CD1c-positive myeloid dendritic cell (primary cell): Measurements from ENCODE around the gene SLC15A3.

ENCODE experiments used
- DNase-seq: peaks from one replicate; pipeline ENCODE4 v3.0.0-alpha.2; 2016; ENCODE audit errors: extremely low spot score

SLC15A3 gene

DNA sequence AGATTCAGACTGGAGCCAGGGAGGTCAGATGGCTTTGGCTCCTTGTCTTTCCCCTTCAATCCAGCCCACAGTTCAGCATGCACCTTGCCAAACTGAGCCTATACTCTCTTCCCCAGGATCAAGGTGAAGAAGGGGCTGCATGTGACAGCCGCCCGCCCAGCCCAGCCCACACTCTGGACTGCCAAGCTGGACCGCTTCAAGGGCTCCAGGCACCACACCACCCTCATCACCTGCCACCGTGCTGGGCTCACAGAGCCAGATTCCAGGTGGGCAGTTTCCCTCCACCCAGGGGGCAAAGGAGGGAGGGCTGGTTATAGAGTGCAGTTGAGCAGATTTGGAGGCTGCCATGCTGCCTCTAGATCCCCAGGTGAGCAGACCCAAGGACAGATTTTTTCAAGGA lies 21.6 kb downstream of the SLC15A3 start:
- DNase-seq: no peak

GRCh38 chr11:60929764-60930163 lies 22.2 kb downstream of the SLC15A3 start:
- no peak for DNase-seq

DNA sequence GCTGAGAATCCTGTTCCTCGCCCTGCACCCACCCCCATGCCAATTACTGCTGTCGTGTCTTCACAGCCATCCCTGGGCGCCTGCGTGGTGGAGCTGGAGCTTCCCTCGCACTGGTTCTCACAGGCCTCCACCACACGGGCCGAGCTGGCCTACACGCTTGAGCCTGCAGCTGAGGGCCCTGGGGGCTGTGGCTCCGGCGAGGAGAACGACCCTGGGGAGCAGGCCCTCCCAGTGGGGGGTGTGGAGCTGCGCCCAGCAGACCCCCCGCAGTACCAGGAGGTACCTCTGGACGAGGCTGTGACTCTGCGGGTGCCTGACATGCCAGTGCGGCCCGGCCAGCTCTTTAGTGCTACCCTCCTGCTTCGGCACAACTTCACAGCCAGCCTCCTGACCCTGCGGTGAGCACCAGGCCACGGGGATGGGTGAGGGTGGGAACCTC lies 23.4 kb downstream of the SLC15A3 start:
- DNase-seq: no peak

DNA sequence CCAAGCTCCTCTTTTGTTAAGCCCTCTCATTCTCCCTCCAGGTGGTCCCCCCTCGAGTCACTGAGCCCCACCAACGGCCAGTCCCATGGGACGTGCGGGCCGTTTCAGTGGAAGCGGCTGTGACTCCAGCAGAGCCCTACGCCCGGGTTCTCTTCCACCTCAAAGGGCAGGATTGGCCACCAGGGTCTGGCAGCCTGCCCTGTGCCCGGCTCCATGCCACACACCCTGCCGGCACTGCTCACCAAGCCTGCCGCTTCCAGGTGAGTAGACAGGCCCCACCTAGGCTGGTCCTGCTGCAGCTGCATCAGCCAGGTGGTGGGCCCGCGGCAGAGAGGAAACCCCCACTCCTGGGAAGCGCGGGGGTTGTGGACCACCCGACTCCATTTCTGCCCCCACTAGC lies 24.4 kb downstream of the SLC15A3 start:
- DNase-seq: no peak

DNA sequence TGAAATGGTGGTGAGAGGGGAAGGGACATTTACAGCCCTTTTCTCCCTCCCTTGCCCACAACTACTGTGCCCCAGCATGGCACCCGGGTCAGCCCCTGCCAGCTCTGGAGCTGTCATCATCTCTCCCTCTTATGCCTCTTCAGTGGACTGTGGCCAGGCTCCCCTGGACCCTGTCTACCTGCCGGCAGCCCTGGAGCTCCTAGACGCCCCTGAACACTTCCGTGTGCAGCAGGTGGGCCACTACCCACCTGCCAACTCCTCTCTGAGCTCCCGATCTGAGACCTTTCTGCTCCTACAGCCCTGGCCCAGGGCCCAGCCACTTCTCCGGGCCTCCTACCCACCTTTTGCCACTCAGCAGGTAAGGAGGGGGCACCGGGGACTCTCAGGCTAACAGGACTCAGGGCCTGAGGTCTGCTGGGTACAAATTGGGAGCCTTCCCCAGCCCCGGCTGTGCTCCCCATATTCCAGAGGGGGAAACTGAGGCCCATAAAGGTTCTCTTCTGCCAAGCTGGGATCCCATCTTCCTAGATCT lies 24.8 kb downstream of the SLC15A3 start:
- DNase-seq: no peak

- no peak for DNase-seq
These were observed 25.5 kb downstream of the SLC15A3 start for GRCh38 chr11:60926500-60926899.

- peak; percentile 67 for DNase-seq
These were observed 26.1 kb downstream of the SLC15A3 start for GRCh38 chr11:60925868-60926267.

- no peak for DNase-seq
These were observed 26.8 kb downstream of the SLC15A3 start for GRCh38 chr11:60924906-60925853.

DNA sequence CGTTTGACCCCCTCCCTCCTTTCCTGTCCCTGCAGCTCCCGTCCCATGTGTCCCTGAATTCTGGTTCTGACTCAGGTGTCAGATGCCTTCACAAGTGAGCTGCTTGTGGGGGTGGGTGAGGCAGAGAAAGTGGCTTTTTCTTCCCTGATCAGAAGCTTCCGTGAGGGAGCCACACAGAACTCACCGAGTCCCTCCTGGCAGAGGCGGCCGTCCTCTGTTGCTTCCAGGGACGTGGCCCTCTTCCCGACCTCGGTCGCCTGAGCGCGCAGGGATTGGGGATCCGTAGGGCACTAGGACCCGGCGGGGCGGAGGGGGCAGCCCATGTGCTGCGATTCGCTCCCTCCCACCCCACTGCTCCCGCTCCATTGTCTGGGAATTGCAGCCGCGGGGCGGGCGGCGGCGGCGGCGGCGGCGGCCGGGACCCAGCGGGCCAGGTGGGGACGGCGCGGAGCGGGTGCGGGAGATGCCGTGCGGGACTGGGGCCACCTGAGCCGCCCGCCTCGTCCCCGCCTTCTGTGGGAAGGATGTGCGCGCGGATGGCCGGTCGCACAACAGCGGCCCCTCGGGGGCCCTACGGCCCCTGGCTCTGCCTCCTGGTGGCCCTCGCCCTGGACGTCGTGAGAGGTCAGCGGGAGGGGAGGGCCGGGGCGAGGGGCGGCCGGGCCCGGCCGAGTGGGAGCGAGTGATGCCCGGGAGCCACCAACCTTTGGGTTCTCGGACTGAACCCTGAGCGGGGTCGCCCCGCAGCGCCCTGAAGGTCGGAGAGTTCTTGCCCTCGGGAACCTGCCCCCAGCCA lies 27.7 kb downstream of the SLC15A3 start, which contains the start of gene TMEM132A:
TSS of gene TMEM132A (plus strand) at position 351 of the 796 bp plus-strand sequence. CDS start at position 525, 174 bp downstream.
- DNase-seq: peak; percentile 29

DNA sequence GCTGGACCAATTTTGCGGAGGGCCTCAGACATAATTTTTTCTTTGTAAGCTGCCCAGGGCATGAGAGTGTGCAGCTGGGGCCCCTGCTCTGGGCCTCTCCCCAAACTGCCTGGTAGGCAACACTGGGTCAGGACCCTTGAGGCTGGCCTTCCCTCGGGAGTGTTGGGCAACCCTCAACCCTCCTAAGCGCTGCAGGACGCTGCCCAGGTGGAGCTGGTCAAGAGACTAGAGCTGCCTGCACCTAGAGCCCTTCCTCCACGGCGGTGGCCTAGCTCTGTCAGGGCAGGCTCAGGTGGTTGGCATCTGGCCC lies 28.2 kb downstream of the SLC15A3 start:
- DNase-seq: no peak

DNA sequence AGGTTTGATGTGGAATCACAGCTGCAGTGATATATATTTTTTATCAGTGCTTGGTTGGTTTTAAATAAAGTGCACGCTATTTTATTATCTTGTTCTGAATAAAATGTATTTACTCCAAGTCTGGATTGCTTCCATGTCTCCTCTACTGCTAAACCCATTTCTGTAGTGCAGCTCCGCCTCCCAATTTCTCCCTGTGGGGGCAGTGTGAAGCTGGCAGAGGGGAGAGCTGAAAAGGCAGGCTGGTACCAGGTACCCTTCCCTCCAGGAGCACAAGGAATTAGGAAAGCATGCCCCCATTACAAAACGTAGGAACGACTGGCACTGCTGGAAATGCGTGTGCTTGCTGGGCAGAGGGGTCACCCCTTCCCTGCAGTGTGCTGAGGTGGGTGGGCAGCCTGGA lies 28.6 kb downstream of the SLC15A3 start:
- DNase-seq: no peak

GRCh38 chr11:60922906-60923305 lies 29.1 kb downstream of the SLC15A3 start:
- no peak for DNase-seq

DNA sequence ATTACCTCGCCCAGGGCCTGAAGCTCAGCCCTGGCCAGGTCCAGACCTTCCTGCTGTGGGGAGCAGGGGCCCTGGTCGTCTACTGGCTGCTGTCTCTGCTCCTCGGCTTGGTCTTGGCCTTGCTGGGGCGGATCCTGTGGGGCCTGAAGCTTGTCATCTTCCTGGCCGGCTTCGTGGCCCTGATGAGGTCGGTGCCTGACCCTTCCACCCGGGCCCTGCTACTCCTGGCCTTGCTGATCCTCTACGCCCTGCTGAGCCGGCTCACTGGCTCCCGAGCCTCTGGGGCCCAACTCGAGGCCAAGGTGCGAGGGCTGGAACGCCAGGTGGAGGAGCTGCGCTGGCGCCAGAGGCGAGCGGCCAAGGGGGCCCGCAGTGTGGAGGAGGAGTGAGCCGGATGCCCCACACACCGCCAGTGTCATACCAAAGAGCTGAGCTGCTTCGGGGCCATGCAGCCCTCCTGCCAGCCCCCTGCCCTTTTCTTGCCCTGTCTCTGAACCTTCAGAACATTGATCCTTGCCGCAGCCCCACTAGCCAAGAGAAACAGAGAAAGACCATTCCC lies 30.1 kb downstream of the SLC15A3 start:
- DNase-seq: no peak

DNA sequence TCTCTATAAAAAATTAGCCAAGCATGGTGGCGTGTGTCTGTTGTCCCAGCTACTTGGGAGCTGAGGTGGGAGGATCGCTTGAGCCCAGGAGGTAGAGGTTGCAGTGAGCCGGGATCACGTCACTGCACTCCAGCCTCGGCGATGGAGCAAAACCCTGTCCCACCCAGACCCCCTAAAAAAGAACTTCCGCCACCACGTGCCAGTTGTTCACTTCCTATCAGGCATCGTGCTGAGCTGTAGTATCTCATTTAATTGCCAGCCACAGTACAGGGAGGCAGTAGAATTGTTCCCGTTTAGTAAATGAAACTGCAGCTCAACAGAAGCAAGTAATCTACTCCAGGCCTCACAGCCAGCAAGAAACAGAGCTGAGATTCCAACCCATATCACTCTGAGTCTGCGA lies 30.7 kb downstream of the SLC15A3 start:
- DNase-seq: no peak

DNA sequence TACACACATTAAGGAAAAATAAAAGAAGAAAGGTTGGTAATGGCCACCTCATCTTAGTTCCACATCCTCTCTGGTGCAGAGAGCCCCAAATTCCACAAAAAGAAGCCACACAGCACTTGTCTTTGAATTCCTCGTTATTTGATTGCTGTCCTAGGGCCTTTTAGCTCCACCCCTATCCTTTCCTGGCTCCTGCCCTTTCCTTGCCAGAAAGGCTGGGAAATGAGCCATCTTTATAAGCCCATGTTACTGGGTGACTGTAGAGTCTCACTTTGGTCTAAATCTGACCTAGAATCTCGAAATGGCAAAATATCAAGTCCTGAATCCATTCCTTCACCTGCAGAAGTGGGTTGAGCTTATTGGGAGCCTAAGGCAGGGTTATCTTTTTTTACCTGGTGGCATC lies 32.0 kb downstream of the SLC15A3 start:
- no peak for DNase-seq

DNA sequence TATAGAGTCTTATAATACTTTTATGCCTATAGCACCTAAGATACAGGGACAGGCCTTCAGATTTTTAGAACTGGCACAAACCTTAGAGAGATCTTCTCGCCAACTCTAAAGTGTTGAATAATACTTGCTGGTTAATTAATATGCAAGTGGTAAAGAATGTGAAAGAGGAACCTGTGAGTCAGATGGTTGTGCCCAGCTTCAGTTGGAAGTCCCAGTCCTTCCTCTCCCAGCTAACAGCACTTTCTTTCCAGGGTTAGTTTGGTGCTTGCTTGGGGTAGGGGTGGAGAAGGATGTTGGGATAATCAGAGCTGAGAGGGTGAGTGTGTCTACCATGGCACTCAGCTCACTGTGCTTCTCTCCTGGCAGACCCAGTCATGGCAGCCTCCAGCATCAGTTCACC lies 32.7 kb downstream of the SLC15A3 start:
- DNase-seq: peak; percentile 55

GRCh38 chr11:60918939-60919265 lies 33.1 kb downstream of the SLC15A3 start:
- no peak for DNase-seq

GRCh38 chr11:60918251-60918938 lies 33.6 kb downstream of the SLC15A3 start:
- DNase-seq: no peak

DNA sequence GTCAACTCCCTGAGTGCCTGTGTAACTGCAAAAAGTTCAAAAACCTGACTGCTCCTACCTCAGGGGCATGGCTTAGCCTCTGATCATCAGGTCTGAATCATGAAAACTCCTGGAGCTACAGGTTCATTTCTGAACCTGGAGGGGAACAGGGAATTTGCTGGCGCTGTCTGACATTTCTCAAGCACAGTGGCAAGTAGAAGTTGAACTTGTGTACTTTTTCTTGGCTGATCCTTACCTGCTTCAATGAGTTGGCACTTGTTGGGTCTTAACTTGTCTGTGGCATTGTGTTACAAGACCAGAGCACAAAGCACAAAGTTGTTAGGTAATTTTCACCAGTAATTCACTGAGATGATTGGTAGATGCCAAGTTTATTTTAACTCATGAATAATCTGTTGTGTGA lies 34.7 kb downstream of the SLC15A3 start:
- DNase-seq: no peak

DNA sequence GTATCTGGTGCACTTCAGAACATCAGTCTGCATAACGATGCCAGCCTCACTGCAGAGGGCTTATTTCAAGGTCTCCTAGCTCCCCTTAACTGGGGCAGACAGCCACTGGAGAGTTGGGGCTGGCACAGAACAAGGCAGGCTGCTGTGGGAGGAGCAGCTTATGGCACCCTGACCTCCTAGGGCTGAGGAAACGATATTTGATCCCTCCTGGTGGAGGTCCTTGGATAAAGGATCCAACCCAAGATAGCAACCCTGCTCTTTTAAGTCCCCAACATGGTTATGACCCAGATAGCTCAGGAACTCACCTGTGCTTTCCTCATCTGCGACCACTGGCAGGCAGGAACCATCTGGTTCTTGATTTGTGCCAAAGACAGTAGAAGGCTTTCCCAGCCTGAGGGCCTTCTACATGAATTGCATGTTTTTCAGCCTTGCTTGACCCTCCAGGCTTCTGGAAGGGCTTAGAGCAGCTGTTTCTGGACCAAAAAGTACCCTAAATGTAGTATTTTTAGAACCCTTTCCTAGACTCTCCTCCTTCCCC lies 35.2 kb downstream of the SLC15A3 start:
- no peak for DNase-seq

GRCh38 chr11:60915248-60915914 lies 36.6 kb downstream of the SLC15A3 start:
- DNase-seq: peak; percentile 66
